NCI-H460 (cell line): ENCODE results near the gene ZNF599. TPM values are rescaled to one million over a fixed set of nuclear protein-coding genes. Genes with fewer than 3 reads are reported as not detected.
"Not testable (repeated sequence)": the region's sequence is repeated elsewhere in the genome, so short reads cannot be mapped to it uniquely, and the experiment has no call there.

Experiments
- DNase-seq: peaks from one replicate; pipeline ENCODE4 v3.0.0-alpha.2; 2016; ENCODE audit warnings: low read depth; ENCODE audit errors: extremely low read depth
- polyA plus RNA-seq: library from polyadenylated mRNA; depleted of rRNA; stranded (reverse); fragments of >200 nt; gene quantifications from 2 replicates; pipeline ENCODE4 v1.2.3, GENCODE V29; 2014; cell fraction: nucleus; rRNA removed
- total RNA-seq: library from RNA; depleted of rRNA; stranded (reverse); fragments of >200 nt; shearing (Covaris generic); gene quantifications from 2 replicates; pipeline ENCODE4 v1.2.3, GENCODE V29; 2014; rRNA removed

The ZNF599 gene
- 0.84 and 0.98 TPM in 2 replicates for total RNA-seq
- 0.53 and 2.0 TPM in 2 replicates for polyA plus RNA-seq

GRCh38 chr19:34772697-34773554, at the start of gene ZNF599:
ZNF599 (minus strand) TSS chr19:34773215; CDS start chr19:34772841, 374 bp downstream.
- peak; percentile 67 for DNase-seq

GRCh38 chr19:34818270-34818669, 45.3 kb upstream of the ZNF599 start:
- no peak for DNase-seq

GRCh38 chr19:34816708-34817107, 43.7 kb upstream of the ZNF599 start:
- no peak for DNase-seq

- DNase-seq: no peak
Observed at GRCh38 chr19:34808566-34808965, 35.6 kb upstream of the ZNF599 start.

- DNase-seq: no peak
Observed at GRCh38 chr19:34806976-34807860, 34.2 kb upstream of the ZNF599 start.

GRCh38 chr19:34804115-34804514, 31.1 kb upstream of the ZNF599 start:
- DNase-seq: no peak

- not testable (repeated sequence) for DNase-seq
Observed at GRCh38 chr19:34796953-34797352, 23.9 kb upstream of the ZNF599 start.

- DNase-seq: no peak
Observed at GRCh38 chr19:34794066-34794960, 21.3 kb upstream of the ZNF599 start.

GRCh38 chr19:34793565-34793964, 20.6 kb upstream of the ZNF599 start:
- DNase-seq: no peak

GRCh38 chr19:34788074-34788473, 15.1 kb upstream of the ZNF599 start:
- no peak for DNase-seq

GRCh38 chr19:34787059-34787824, 14.2 kb upstream of the ZNF599 start:
- DNase-seq: no peak

GRCh38 chr19:34786236-34786635, 13.2 kb upstream of the ZNF599 start:
- DNase-seq: no peak

- no peak for DNase-seq
Observed at GRCh38 chr19:34779652-34780051, 6.6 kb upstream of the ZNF599 start.

GRCh38 chr19:34778342-34778741, 5.3 kb upstream of the ZNF599 start:
- no peak for DNase-seq

- DNase-seq: no peak
Observed at GRCh38 chr19:34774857-34775256, 1.8 kb upstream of the ZNF599 start.

- DNase-seq: no peak
Observed at GRCh38 chr19:34773555-34773864, 495 bp upstream of the ZNF599 start.

- DNase-seq: no peak
Observed at GRCh38 chr19:34767951-34768350, 5.1 kb downstream of the ZNF599 start.

- DNase-seq: no peak
Observed at GRCh38 chr19:34766386-34766785, 6.6 kb downstream of the ZNF599 start.

- DNase-seq: no peak
Observed at GRCh38 chr19:34759218-34759917, 13.6 kb downstream of the ZNF599 start.
